ENCODE data around the gene TEX261.
"Not testable (repeated sequence)": the region's sequence is repeated elsewhere in the genome, so short reads cannot be mapped to it uniquely, and the experiment has no call there.

TEX261 gene

DNA sequence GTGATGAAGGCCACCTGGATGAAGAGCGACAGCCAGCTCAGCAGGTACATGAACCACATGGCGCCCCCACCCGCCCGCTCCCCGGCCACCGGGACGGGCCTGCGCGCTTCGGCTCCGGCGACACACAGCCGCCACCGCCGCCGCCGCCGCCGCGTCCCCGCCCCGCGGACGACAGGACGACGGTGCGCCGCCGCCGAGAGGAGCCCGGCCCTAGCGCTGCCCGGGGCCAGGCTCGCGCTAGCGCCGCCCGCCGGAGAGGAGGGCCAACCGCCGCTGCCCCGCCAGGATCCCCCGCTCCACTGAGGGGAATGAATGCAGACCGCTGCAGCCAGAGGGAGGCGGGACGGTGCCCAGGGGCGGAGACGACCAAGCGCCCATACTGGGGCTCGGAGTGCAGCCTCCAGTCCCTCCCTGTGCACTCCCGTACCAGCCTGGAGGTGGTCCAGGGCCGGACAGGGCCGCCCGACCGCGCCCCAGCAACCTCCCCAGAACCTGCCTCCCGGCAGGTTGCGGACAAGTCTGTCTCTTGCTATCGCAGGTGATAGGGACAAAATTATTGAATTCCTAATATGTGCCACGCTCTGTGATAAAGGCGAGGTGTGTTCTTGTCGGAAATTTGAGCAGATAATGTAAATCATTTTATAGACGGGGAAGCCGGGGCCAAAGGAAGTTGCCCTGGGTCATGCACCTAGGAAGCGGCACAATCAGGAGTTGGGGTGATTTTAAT is at the start of gene TEX261:
TEX261 (minus strand) TSS at position 175 of the 727 bp plus-strand sequence; CDS start at position 59, 116 bp downstream.
- H3K4me3 ChIP-seq (ENCODE audit: low read depth, low read length) = peak within 1 kb of the TSS; percentile 85

DNA sequence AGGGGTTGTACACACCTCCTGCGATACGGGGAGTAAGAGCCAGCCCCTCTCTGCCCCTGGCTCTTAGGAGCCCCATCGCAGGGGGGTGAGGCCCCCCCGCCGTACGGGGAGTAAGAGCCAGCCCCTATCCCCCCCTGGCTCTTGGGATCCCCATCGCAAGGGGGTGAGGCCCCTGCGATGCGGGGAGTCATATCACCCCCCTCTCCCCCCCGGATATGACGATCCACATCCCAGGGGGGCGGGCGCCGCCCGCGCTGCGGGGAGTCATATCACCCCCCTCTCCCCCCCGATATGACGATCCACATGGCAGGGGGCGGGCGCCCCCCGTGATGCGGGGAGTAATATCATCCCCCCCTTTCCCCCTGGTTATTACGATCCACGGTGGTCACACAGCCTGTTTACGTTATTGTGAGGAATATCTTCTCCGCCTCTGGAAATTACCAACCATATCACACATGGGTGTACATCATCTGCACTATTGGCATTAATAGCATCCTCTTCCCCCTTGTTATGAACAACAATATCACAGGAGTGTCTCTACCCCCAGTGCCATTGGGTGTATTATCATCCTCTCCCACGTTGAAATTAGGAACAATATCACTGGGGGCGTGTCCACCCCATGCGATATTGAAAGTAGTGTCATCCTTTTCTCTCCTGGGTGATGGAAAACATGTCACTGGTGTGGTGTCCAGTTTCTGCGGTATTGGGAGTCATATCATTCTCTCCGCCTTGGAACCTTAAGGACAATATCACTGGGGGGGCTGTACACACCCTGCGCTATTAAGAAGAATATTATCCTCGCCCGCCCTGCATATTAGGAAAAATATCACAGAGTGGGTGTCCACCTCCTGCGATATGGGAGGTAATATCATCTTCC is 49.1 kb upstream of the TEX261 start:
- H3K4me3 ChIP-seq (ENCODE audit: low read depth, low read length) = no peak overlapping the region

DNA sequence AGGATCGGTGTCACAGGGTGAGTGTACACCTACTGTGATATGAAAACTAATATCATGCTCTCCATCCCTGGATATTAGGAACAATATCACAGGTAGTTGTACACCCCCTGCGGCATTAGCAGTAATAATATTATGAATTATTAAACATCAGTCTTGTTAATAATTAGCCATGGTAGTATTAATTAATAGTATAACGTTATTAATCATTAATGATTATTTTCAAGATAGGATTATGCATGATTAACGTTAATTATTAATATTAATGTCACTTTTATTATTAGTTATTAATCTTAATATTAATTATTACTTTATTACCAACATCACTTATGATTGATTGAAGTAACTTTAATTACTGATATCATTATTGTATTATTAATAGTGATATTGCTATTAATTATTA is 47.6 kb upstream of the TEX261 start:
- no peak overlapping the region for H3K4me3 ChIP-seq (ENCODE audit: low read depth, low read length)

DNA sequence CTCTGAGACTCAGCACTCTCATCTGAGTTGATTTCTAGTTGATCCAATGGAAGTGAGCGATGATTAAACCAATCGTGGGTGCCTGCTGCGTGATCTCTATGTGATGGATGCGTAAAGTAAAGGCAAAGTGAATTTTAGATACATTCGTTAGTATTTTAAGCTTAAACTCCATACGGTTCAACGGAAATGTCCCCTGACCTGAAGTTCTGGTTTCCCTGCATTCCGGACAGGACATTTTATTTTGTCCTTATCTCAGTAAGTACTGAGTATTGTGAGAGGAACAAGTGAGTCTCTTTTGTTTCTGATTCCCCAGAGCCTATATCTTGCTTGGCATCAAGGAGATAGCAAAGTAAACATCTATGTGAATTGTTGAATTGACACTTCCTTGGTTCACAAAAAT is 41.6 kb upstream of the TEX261 start:
- not testable (repeated sequence) for H3K4me3 ChIP-seq (ENCODE audit: low read depth, low read length)

DNA sequence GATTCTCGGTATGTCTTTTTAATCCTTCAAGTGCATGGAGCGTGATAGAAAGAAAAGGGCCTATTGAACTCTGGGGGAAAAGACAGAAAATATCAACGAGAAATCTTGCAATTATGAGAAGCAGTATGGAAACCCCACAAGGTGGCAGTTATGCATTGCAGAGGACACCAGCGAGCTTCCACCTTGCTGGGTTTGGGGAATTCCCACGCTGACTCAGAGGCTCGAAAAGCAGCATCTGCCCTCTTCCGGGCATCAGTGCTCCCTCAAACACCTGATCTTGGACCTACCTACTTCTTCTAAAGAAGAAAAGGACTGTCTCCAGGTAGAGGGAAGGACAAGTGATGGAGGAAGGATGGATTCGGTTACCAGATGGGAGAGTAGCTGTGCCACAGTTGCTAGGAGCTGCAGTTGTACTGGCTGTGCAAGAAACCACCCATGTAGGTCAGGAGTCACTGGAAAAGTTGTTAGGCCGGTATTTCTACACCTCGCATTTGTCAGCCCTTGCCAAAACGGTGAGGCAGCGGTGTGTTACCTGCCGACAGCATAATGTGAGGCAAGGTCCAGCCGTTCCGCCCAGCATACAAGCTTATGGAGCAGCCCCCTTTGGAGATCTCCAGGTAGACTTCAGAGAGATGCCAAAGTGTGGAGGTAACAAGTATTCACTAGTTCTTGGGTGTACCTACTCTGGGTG is 29.0 kb upstream of the TEX261 start:
- H3K4me3 ChIP-seq (ENCODE audit: low read depth, low read length) = not testable (repeated sequence)

DNA sequence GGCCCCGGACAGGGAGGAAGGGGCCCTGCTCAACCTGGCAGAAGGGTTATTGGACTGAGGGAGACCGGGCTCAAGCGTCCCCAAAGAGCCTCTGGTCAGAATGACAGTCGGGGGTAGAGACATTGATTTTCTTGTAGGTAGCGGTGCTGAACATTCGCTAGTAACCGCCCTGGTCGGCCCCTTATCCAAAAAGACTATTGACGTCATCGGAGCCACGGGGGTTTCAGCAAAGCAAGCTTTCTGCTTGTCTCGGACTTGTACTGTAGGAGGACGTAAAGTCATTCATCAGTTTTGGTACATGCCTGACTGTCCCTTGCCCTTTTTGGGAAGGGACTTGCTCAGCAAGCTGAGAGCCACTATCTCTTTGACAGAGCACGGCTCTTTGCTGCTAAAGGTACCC is 26.7 kb upstream of the TEX261 start:
- not testable (repeated sequence) for H3K4me3 ChIP-seq (ENCODE audit: low read depth, low read length)

DNA sequence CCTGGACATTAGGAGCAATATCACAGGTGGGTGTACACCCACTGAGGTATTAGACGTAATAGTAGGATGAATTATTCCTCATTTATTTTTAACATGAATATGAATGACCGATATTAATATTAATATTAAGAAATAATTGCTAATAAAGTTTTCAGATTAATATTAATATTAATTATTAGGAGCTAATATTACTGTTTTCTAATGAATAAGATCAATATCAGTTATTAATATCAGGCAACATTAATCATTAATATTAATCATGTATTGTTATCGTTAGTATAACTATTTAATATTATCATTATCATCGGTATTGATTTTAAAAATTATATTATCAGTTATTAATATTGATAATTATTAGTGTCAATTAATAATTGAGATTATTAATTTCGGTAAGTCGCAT is 25.3 kb upstream of the TEX261 start:
- not testable (repeated sequence) for H3K4me3 ChIP-seq (ENCODE audit: low read depth, low read length)

DNA sequence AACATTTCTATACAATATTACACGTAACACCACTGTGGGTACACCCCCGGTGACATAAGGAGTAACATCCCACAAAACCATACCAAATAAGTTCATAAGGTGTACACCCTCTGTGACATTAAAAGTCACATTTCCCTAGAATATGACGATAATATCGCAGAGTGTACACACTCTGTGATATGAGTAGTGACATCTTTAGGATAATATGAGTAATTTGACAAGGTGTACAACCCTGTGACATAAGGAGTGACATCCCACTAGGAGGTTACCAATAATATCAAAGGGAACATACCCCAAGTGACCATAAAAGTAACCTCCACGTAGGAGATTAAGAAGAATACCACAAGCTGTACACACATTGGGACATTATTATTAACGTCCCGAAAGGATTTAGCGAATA is 24.0 kb upstream of the TEX261 start:
- no peak overlapping the region for H3K4me3 ChIP-seq (ENCODE audit: low read depth, low read length)

DNA sequence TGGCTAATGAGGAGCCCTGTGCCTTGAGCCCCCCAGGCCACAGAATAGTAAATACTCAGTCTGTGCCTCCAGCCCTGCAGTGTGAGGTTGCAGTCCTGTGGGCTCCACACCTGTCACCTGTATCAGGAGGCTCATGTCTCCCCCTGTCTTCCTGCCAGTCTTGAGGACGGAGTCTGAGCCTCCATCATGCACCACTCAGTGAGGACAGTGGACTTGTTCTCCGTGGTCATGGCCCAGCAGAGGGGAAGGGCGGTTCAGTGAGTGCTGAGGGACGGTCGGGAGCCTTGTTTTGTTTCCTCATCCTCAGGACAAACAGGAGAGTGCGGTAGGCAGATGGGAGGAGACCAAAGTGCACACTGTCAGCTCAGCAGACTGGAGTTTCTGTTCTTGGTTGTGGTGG is 17.1 kb upstream of the TEX261 start:
- H3K4me3 ChIP-seq (ENCODE audit: low read depth, low read length) = not testable (repeated sequence)

DNA sequence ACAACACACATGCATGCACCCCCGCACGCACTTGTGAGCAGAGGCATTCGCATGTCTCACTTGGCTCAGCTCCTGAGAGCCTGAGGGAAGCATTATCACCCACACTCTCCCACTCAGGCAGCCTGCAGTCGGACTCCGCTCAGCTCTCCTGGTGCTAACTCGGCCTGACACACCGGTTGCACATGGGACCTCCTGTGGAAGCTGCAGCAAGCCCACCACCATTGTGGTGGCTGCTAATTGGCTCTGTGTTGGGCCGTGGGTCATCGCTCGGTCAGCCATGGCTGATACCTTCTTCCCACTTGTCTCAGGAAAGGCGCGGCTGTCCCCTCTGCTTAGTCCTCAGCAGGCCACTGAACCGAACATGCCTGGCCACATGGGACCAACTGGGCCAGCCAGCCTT is 13.7 kb upstream of the TEX261 start:
- no peak overlapping the region for H3K4me3 ChIP-seq (ENCODE audit: low read depth, low read length)

DNA sequence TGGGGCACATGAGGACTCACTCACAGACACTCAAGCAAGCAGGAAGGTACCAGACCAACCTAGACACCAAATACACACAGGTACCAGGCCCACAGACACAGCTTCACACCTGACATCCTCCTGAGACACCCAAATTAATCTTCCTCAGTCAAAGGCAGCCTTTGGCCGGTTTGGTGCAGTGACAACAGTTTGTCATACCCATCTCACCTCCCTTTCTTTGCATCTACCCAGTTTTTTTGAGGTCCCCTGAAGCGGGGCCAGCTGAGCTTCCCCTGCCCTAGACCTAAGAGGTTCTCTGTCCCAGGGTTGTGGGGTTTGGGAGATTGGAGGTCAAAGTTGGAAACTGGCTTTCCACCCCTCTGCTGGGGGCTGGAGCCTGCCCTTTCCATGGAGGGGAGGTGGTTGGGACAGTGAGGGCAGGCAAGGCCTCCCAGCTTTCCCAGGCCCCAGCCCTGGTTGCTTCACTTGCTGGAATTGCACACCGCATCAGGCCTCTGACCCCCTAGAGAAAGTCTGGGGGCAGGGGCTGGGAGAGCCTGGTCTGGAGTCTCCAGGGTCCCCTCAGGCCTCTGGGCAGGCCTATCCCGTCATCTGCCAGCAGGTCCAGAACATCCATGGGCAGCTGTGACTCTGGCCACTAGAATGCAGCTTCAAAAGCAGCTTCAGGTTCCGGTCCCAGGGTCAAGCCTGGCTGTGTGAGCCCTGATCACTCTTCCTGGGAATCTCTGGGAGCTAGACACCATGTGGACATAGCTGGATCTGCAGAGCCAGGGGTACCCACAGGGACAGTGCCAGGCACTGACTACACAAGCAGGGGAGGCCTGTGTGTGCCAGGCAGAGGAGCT is 12.5 kb upstream of the TEX261 start:
- H3K4me3 ChIP-seq (ENCODE audit: low read depth, low read length) = no peak overlapping the region

DNA sequence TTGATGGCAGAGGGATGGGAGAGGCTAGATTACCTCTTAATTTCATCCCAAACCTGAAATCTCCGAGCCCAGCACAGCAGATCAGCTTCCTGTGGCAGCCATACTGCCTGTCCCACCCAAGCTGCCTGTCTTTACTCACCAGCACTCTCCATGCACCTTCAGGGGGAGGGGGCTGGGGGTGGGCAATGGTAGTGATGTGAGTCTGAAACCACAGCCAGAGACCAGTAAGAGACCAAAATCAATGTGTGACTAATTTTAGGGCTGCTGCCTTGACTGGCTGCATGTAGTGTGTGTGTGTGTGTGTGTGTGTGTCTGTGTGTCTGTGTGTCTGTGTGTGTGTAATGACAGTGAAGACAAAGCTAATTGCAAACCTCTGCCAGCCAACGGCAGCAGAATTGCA is 11.7 kb upstream of the TEX261 start:
- no peak overlapping the region for H3K4me3 ChIP-seq (ENCODE audit: low read depth, low read length)

DNA sequence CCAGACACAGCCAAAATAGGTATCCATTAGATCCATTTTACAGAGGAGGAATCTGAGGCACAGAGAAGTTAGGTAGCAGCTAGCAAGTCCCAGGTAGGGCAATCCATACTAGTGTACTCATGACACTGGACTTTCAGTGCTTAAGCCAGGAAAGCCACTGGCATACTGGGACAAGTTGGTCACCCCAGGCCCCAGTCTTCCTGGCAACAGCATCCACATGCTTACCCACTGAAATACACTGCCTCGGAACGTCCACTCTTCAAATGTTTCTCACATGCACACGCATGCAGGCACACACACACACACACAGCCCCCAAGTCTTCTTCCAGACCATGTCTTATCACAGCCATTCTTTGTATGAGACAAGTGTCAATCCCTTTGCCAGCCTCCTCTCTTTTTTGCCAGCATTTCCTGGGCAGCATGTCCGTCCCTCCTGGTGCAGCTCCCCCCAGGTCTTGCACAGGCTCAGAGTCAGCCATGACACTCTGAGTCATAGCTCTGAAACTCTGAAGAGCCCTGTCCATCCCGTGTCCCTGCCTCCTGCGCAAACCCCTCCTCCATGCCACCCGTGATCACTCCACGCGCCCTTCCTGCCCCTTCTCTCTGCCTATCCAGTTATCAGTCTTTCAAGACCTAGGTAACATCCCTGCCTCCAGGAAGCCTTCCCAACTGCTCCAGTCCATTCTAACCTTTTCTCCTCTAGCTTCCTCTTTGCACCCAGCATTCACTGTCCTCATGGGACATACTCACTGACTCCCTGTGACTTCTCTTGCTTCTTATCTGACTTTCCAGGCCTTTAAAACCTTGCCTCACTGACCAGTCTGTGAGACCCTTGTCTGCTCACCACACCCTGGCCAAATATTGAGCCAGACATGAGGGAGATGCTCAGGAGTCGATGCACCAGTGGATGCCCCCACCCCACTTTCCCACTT is 10.9 kb upstream of the TEX261 start:
- no peak overlapping the region for H3K4me3 ChIP-seq (ENCODE audit: low read depth, low read length)

DNA sequence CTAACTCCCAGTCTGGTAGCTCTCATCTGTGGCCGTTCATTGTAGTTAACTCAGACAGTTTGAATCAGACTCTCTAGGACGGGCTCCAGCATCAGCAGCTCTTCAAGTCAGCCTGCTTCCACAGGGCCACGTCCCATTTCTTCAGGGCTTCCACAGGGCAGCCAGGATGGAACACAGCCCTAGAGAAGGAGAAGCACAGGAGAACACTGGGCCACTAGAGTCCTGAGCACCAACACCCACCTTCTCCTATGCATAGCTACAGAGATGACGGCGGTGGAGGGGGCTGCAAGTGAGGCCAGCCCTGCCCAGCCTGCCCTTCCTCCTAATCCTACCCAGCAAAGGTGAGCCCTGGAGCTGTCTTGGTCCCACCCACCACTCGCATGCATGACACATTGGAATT is 10.2 kb upstream of the TEX261 start:
- H3K4me3 ChIP-seq (ENCODE audit: low read depth, low read length) = no peak overlapping the region

DNA sequence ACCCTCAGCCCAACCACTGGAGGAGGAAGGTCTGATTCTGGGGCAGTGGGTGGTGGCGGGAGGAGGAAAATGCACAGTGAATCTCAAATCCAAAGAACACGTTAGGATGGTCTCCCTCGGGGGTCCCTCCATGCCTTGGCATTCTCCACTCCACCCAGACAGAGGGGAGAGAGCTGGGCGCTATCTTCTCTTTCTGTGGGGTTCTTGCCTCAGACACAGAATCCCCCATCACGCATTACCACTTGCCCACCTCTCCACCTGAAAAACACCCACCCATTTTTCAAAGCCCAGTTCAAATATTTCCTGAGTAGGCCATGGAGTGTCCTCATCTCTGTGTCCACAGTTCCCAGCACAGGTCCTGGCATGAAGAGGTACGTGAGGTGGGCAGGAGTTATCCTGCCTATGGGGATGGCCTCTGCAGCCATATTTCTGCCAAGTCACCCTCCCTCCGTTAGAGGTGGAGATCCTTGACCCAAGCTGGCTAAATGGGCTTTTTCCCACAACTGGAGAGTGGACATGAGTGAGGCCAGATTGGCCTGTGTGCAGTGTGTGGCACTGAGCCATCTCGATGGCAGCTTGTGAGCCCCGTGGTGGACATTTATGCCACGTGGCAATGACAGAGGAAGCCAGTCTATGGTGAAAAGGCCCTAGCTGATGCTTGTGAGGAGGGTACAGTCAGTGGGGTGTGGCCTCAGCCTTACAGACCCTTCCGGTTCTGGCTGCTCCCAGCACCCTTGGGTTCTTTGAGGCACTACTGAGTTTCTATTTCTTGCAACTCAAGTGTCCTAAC is 9.5 kb upstream of the TEX261 start:
- no peak overlapping the region for H3K4me3 ChIP-seq (ENCODE audit: low read depth, low read length)

DNA sequence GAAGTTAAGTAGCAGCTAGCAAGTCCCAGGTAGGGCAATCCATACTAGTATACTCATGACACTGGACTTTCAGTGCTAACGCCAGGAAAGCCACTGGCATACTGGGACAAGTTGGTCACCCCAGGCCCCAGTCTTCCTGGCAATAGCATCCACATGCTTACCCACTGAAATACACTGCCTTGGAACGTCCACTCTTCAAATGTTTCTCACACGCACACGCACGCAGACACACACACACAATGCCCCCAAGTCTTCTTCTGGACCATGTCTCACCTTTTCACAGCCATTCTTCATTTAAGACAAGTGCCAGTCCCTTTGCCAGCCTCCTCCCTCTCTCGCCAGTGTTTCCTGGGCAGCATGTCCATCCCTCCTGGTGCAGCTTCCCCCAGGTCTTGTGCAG is 8.7 kb upstream of the TEX261 start:
- H3K4me3 ChIP-seq (ENCODE audit: low read depth, low read length) = no peak overlapping the region

DNA sequence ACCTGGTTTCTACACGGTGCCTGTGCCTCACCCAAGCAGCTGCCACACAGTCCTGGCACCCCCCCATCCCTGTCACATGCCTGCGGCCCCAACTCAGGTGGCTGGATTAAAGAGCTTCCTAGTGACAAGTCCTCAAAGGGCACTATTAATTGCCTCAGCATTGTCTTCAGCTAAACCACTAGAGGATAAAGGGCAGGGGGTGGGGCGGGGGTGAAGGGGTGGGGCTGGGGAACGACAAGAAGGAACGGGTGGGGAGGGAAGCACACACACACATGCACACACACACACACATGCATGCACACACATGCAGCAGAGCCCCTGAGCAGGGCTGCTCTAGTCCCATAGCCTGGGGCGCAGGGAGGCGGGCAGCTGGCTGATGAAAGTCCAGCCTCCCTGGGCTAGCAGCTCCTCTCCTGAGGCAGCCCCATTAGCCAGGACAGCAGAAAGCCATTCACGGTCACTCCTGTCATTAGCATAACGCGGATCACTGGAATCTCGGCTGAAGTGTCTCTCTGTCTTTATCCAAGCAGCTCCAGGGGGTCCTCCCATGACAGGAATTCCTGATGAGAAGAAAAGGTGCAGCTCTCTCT is 7.4 kb upstream of the TEX261 start:
- no peak overlapping the region for H3K4me3 ChIP-seq (ENCODE audit: low read depth, low read length)

DNA sequence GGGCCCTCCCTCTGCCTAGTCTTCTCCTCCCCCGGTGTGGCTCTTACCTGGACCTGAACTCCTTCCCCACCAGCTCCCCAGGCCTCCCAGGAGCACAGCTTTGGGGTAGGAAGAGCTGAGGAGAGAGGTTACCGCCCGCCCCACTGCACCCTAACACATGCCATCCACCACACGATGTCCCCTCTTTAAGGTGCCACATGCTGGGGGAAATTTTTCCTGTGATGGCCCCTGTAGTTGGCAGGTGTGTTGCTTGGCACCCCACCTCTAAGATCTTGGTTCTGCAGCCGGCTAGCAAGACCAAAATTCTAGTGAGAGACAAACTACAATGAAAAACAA is 6.9 kb upstream of the TEX261 start:
- H3K4me3 ChIP-seq (ENCODE audit: low read depth, low read length) = no peak overlapping the region

All from iPS-11a (cell line).